Duodenal mucosa (tissue), 2 donors: ENCODE data around the gene CDC42BPA.

ENCODE experiments used
- H3K27ac ChIP-seq: one replicate; pipeline ENCODE4 v1.7.0; 2013; ENCODE audit warnings: low read depth, low read length
- H3K27me3 ChIP-seq, 2 donors: one replicate each; pipeline ENCODE4 v1.7.0; 2013; ENCODE audit warnings: low read length in 2 of 2, control low read depth in 1 of 2; ENCODE audit not compliant: insufficient read depth in 2 of 2, control insufficient read depth in 1 of 2
- H3K36me3 ChIP-seq, 2 donors: one replicate each; pipeline ENCODE4 v1.7.0; 2013; ENCODE audit warnings: low read length in 2 of 2, control low read depth in 1 of 2; ENCODE audit not compliant: insufficient read depth in 2 of 2, control insufficient read depth in 1 of 2
- H3K4me1 ChIP-seq, 2 donors: one replicate each; pipeline ENCODE4 v1.7.0; 2013; ENCODE audit warnings: low read length in 2 of 2, control low read depth in 1 of 2; ENCODE audit not compliant: insufficient read depth in 2 of 2, control insufficient read depth in 1 of 2
- H3K4me3 ChIP-seq, 2 donors: one replicate each; pipeline ENCODE4 v1.7.0; 2013; ENCODE audit warnings: low read length in 2 of 2, low read depth in 1 of 2
- H3K9ac ChIP-seq, 2 donors: one replicate each; pipeline ENCODE4 v1.7.0; 2013; ENCODE audit warnings: low read length in 2 of 2, low read depth in 1 of 2
- H3K9me3 ChIP-seq, 2 donors: one replicate each; pipeline ENCODE4 v1.7.0; 2013; ENCODE audit warnings: low read length in 2 of 2, control low read depth in 1 of 2; ENCODE audit not compliant: control insufficient read depth in 1 of 2

Gene CDC42BPA

DNA sequence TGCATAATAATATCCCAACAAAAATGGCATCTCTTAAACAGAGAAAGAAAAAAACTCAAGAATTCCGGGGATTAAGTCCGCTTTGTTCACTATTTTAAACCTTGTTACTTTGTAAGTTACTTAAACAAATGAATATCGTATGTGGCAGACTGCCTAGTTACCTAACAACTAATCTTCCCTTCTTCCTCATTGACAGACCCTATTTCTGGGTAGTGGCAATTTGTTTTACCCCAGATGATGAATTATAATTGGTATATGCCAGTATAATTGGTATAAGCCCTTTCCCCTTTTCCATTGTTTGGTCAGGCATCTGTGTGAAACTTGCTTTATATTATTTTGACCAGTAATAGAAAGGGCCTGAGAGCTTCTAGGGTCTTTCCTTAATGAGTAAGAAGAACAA lies 52.4 kb downstream of the CDC42BPA start:
- no peak overlapping the region for H3K27ac ChIP-seq
- no peak overlapping the region for H3K9ac ChIP-seq
- H3K9me3 ChIP-seq = no peaks in the 10 kb centered on the region
- H3K4me3 ChIP-seq = no peak overlapping the region
- H3K27me3 ChIP-seq = no peaks in the 10 kb centered on the region
- H3K36me3 ChIP-seq = no peaks in the 10 kb centered on the region
- no peaks in the 10 kb centered on the region for H3K4me1 ChIP-seq

DNA sequence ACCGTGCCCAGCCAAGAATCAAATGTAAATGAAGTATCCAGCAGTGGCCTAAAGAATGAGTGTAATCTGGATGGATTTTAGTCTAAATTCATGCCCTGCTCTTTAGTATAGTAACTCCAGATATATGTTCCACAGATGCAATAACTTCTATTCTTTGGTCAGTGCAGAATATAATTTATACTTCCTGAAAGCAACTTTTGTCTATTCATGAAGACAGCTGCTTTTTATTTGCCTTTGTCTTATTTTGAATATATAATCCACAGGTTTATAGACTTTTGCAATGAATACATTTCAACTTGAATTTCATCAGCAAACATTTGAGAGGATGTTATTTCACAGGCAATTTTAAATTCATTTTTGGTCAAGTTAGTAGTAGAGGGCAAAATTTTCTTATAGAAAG lies 54.4 kb downstream of the CDC42BPA start:
- no peaks in the 10 kb centered on the region for H3K27me3 ChIP-seq
- no peaks in the 10 kb centered on the region for H3K36me3 ChIP-seq
- H3K9ac ChIP-seq = no peak overlapping the region
- no peaks in the 10 kb centered on the region for H3K9me3 ChIP-seq
- no peak overlapping the region for H3K27ac ChIP-seq
- H3K4me1 ChIP-seq = no peaks in the 10 kb centered on the region
- H3K4me3 ChIP-seq = no peak overlapping the region

DNA sequence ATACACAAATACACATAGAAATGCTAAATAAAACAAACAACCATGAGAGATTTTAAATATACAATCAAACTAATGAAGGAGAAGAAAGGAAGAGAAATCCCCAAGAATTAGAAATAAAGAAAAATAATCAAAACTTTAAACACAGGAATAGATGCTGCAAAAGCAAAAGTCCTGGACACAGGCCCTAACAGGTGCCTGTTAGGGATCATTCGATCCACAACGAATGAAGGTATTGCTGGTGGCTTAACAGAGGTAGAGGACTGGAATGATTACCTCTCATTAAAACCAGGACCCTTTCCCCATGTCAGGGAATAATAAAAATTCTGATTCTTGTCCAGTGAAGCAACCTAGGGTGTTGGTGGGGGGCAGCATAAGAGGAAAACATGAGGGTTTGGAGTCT lies 56.8 kb downstream of the CDC42BPA start:
- no peak overlapping the region for H3K9ac ChIP-seq
- H3K36me3 ChIP-seq = no peaks in the 10 kb centered on the region

DNA sequence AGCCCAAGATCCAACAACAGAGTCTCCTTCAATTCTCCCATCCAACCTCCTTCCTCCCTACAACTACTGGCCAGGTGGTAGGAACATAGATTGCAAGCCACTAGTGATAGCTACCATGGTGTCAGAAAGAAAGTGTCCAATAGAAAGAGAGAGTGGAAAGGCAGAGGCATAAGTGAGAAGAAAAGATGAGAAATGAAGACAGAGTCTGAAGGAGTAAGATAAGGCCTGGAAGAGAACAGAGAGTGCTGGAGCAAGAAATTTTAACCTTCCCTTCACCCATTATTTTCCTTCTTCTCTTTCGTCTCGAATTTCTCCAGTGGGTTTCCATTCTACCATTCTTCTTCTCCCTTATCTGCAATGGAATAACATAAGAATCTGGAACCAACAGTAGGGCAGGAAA lies 57.9 kb downstream of the CDC42BPA start:
- H3K27me3 ChIP-seq = no peaks in the 10 kb centered on the region
- H3K27ac ChIP-seq = no peak overlapping the region
- no peaks in the 10 kb centered on the region for H3K4me1 ChIP-seq
- no peaks in the 10 kb centered on the region for H3K36me3 ChIP-seq
- H3K9ac ChIP-seq = no peak overlapping the region
- no peak overlapping the region for H3K4me3 ChIP-seq
- H3K9me3 ChIP-seq = no peaks in the 10 kb centered on the region

More for the DNA sequence above, 56.8 kb downstream of the CDC42BPA start:
- no peak overlapping the region for H3K27ac ChIP-seq
- H3K4me1 ChIP-seq = no peaks in the 10 kb centered on the region
- H3K4me3 ChIP-seq = no peak overlapping the region
- no peaks in the 10 kb centered on the region for H3K27me3 ChIP-seq
- H3K9me3 ChIP-seq = no peaks in the 10 kb centered on the region

DNA sequence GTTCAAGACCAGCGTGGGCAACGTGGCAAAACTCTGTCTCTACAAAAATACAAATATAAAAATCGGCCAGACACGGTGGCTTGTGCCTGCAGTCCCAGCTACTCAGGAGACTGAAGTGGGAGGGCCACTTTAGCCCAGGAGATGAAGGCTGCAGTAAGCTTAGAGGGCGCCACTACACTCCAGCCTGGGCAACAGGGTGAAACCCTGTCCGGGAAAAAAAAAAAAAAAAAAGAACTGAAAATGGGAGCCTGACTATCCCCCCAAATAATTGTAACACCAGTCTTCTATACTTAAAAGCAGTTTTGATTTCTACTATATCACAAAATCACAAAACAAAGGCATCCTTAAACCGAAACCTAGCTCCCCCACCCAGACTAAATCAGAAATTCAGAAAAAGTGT lies 60.3 kb downstream of the CDC42BPA start:
- Histone ChIP-seq H3K27ac (no peak overlapping the region), H3K9me3 (no peaks in the 10 kb centered on the region), H3K36me3 (no peaks in the 10 kb centered on the region), H3K27me3 (no peaks in the 10 kb centered on the region), H3K9ac (no peak overlapping the region), H3K4me3 (no peak overlapping the region), H3K4me1 (no peaks in the 10 kb centered on the region)

DNA sequence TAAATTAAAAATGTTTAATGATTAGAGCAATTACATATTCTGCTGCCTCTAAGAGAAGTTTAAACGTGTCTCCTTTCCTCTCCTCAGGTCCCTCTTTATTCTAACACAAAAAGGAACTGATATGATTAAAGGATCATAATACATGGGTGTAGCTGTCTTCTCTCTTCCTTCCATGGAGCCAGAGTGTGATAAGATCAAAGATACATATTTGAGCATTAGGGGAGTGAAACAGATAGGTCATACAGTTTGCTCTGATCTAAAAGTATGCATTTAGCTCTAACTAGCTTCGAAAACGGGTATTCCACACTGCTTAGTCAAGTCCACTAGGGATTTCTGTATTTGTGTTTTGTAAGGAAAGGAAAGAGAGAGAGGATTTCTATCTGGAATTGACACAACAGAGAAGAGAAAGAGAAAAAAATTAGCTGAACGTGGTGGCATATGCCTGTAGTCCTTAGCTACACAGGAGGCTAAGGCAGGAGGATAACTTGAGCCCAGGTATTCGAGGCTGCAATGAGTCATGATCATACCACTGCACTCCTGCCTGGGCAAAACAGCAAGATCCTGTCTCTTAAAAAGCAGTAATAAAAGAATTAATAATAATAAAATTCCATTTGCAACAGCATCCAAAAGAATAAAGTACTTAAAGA lies 63.1 kb downstream of the CDC42BPA start:
- no peaks in the 10 kb centered on the region for H3K9me3 ChIP-seq
- no peaks in the 10 kb centered on the region for H3K4me1 ChIP-seq
- no peak overlapping the region for H3K4me3 ChIP-seq
- no peak overlapping the region for H3K27ac ChIP-seq
- H3K9ac ChIP-seq = no peak overlapping the region
- no peaks in the 10 kb centered on the region for H3K36me3 ChIP-seq
- no peaks in the 10 kb centered on the region for H3K27me3 ChIP-seq

DNA sequence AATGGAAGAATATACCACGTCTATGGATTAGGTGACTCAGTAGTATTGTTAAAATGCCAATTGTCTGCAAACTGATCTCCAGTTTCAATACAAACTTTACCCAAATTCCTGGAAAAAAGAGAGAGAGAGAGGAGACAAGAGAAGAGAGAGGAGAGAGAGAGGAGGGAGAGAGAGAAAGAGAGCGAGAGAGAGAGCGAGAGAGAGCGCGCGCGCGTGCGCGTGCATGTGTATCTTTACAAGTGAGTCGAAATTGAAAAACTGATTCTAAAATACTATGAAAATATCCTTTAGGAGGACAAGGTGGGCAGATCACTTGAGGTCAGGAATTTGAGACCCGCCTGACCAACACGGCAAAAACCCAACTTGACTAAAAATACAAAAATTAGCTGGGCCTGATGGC lies 65.2 kb downstream of the CDC42BPA start:
- H3K4me3 ChIP-seq = no peak overlapping the region
- H3K27ac ChIP-seq = no peak overlapping the region
- H3K4me1 ChIP-seq = no peaks in the 10 kb centered on the region
- no peaks in the 10 kb centered on the region for H3K27me3 ChIP-seq
- H3K9ac ChIP-seq = no peak overlapping the region
- no peaks in the 10 kb centered on the region for H3K9me3 ChIP-seq
- no peaks in the 10 kb centered on the region for H3K36me3 ChIP-seq

DNA sequence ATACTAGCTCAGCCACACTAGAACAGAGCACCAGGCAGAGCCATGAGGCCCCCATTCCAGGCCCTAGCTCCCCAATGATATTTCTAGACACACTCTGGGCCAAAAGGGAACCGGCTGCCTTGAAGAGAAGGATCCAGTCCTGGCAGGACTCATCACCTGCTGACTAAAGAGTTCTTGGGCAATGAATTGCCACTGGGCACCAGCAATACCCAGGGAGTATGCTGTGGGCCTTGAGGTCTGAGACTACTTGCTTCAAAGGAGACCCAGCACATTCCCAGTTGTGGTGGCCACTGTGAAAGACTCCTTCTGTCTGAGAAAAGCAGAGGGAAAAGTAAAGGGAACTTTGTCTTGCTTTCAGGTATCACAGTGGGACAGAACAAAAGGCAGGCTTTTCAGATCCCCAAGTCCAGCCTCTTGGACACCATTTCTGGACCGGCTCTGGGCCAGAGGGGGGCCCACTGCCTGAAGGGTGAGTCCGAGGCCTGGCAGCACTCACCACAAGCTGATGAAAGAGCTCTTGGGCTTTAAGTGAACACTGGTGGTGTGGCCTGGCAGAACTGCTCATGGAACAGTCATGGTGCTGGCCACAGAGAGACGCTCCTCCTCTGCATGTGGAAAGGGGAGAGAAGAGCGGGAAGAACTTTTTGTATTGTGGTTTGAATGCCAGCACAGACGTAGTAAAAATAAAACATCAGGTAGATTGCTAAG lies 72.5 kb downstream of the CDC42BPA start:
- no peaks in the 10 kb centered on the region for H3K27me3 ChIP-seq
- H3K4me3 ChIP-seq = no peak overlapping the region
- no peak overlapping the region for H3K27ac ChIP-seq
- no peaks in the 10 kb centered on the region for H3K9me3 ChIP-seq
- peaks cover 14 to 15% of the 10 kb centered on the region in 2 donors for H3K4me1 ChIP-seq
- H3K36me3 ChIP-seq = no peaks in the 10 kb centered on the region
- no peak overlapping the region for H3K9ac ChIP-seq

DNA sequence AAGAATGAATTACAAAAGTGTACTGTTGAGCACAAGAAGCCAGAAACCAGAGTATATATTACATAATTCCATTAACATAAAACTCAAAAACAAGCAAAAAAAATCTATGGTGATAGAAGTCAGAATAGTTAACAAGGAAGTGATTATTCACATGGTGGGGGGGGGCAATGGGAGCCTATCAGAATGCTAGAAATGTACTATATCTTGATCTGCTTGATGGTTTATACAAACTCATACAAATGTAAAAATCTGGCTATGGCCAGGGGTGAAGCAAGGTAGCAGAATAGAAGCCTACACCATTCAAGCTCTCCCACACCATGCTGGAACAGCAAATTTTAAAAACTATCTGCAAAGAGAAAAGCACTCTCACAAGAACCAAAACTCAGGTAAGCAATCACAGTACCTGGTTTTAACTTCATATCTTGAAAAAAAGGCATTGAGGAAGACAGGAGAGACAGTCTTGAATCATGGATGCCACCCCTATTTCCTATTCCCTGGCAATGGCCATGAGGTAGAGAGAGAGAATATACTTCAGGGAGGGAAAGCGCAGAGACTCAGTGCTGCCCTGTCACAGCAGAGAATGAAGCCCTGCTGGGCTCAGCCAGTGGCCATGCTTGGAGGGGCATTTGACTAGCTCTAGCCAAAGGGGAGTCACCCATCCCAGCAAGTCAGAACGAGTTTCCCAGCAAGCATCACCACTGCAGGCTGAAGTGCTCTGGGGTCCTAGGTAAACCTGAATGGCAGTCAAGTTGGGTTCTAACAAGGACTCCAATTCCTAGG lies 73.8 kb downstream of the CDC42BPA start:
- Histone ChIP-seq H3K9me3 (no peaks in the 10 kb centered on the region), H3K27ac (no peak overlapping the region)

More for the DNA sequence above, 73.8 kb downstream of the CDC42BPA start:
- Histone ChIP-seq H3K27me3 (no peaks in the 10 kb centered on the region), H3K4me3 (peak overlapping the region in 1 of 2 donors; percentile 11), H3K9ac (no peak overlapping the region), H3K4me1 (peaks cover 14 to 19% of the 10 kb centered on the region in 2 donors), H3K36me3 (no peaks in the 10 kb centered on the region)
